ENCODE data around the gene RPS3. TPM values are rescaled to one million over a fixed set of nuclear protein-coding genes. Genes with fewer than 3 reads are reported as not detected.
A peak's percentile ranks its signal among the peaks of the same experiment; 100 is the strongest.
"Not testable (repeated sequence)": the region's sequence is repeated elsewhere in the genome, so short reads cannot be mapped to it uniquely, and the experiment has no call there.

The RPS3 gene
- polyA plus RNA-seq, 1 of the 3 experiments (the other 2 are of a cell fraction): 4,540 TPM

DNA sequence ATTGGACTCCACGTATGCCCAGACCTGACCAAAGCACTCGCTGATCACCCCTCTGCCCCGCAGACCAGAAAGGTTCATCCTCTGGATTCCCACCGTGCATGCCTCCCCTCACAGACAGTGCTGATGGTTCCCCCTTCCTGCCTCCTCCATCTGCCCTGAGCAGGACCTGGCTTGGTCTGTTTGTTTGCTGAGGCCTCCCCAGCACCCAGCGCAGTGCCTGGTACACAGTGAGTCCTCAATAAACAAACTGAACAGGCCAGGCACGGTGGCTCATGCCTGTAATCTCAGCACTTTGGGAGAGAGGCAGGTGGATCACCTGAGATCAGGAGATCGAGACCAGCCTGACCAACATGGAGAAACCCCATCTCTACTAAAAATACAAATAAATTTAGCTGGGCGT is 23.7 kb upstream of the RPS3 start:
- no peaks in the 10 kb centered on the region for H3K9me3 ChIP-seq
- H3K27ac ChIP-seq (ENCODE audit: low read depth in 2 of 2, low read length in 1 of 2): no peak overlapping the region
- TF ChIP-seq EZH2phosphoT487 (IDR thresholded peaks at IDR 0.05; ENCODE audit: borderline replicate concordance, low read depth) (no peak), SMC3 (IDR thresholded peaks at IDR 0.05; ENCODE audit: low read depth, low read length) (no peak)
- TF ChIP-seq, protein P1, sequence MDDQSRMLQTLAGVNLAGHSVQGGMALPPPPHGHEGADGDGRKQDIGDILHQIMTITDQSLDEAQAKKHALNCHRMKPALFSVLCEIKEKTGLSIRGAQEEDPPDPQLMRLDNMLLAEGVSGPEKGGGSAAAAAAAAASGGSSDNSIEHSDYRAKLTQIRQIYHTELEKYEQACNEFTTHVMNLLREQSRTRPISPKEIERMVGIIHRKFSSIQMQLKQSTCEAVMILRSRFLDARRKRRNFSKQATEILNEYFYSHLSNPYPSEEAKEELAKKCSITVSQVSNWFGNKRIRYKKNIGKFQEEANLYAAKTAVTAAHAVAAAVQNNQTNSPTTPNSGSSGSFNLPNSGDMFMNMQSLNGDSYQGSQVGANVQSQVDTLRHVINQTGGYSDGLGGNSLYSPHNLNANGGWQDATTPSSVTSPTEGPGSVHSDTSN (IDR thresholded peaks at IDR 0.05): no peak
- no peak overlapping the region for H3K4me2 ChIP-seq
- H3K9ac ChIP-seq: no peak overlapping the region
- H3K4me1 ChIP-seq (ENCODE audit: control insufficient read depth in 1 of 2, insufficient read depth in 2 of 2, low read depth in 1 of 2, low read length in 1 of 2): no peaks in the 10 kb centered on the region
- H2AFZ ChIP-seq (ENCODE audit: low read depth): no peak overlapping the region
- no peak for DNase-seq
- no peaks in the 10 kb centered on the region for H3K79me2 ChIP-seq (ENCODE audit: insufficient read depth)
- H3K4me3 ChIP-seq (ENCODE audit: low read depth in 2 of 2, low read length in 1 of 2): no peak overlapping the region
- H3F3A ChIP-seq (replicated peaks; ENCODE audit: insufficient read depth): no peaks in the 10 kb centered on the region
- H3K27me3 ChIP-seq (ENCODE audit: insufficient read depth): no peaks in the 10 kb centered on the region
- no peaks in the 10 kb centered on the region for H3K9me2 ChIP-seq
- H3K36me3 ChIP-seq (replicated peaks in 1 of 2; ENCODE audit: control insufficient read depth in 1 of 2, insufficient read depth in 2 of 2, low read length in 1 of 2): no peaks in the 10 kb centered on the region
- H4K20me1 ChIP-seq (ENCODE audit: insufficient read depth): no peaks in the 10 kb centered on the region
- POLR2A ChIA-PET: no interaction called here
- WGBS (ENCODE audit: low lambda C conversion rate): 78% methylated on average over 8 of the region's 8 CpGs
- CTCF ChIA-PET: interaction anchor here (1.0 to 24.8 kb wide), 4 partner anchors 7 to 94 kb away, joined by 3 to 701 read pairs (median 24); no protein-coding TSS in a partner anchor

DNA sequence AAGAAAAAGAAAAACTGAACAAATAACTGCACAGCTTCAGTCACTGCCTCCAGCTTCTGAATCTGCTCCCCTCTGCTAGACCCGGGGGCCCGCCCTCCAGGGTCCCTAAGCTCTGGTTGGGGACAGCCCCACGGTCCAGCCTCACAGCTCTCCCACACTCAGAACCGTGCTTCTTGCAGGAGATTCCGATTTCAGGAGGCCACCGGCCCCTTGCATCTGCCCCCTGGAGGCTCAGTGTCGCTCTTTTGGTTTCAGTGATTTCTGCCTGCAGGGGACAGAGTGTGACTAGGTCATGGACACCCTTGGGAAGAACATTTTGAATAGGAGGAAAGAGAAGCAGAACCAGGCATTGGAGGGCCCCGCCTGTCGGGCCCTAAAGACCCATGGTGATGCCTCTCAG is 23.1 kb upstream of the RPS3 start:
- 77% methylated on average over 8 of the region's 9 CpGs for WGBS (ENCODE audit: low lambda C conversion rate)
- ChIA-PET POLR2A (no interaction called here), CTCF (interaction anchor here (1.0 to 24.8 kb wide), 3 partner anchors 7 to 95 kb away, joined by 3 to 701 read pairs (median 44); no protein-coding TSS in a partner anchor)

DNA sequence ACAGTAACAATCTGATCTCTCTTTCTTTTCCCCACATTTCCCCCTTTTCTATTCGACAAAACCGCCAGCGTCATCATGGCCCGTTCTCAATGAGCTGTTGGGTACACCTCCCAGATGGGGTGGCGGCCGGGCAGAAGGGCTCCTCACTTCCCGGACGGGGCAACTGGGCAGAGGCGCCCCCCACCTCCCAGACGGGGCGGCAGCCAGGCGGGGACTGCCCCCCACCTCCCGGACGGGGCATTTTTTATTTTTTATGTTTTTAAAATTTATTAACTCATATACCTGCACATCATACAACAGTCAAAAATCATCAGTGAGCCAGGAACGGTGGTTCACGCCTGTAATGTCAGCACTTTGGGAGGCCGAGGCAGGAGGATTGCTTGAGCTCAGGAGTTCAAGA is 20.5 kb upstream of the RPS3 start:
- POLR2A ChIA-PET; H3K36me3 ChIP-seq (replicated peaks in 1 of 2; ENCODE audit: control insufficient read depth in 1 of 2, insufficient read depth in 2 of 2, low read length in 1 of 2); DNase-seq; H3K9me3 ChIP-seq; H3K9me2 ChIP-seq; H3K79me2 ChIP-seq (ENCODE audit: insufficient read depth); H3K4me3 ChIP-seq (ENCODE audit: low read depth in 2 of 2, low read length in 1 of 2); H2AFZ ChIP-seq (ENCODE audit: low read depth); H4K20me1 ChIP-seq (ENCODE audit: insufficient read depth); H3K4me2 ChIP-seq; H3K4me1 ChIP-seq (ENCODE audit: control insufficient read depth in 1 of 2, insufficient read depth in 2 of 2, low read depth in 1 of 2, low read length in 1 of 2); H3K27me3 ChIP-seq (ENCODE audit: insufficient read depth); H3F3A ChIP-seq (replicated peaks; ENCODE audit: insufficient read depth); H3K9ac ChIP-seq; H3K27ac ChIP-seq (ENCODE audit: low read depth in 2 of 2, low read length in 1 of 2): not testable (repeated sequence)
- 88% methylated on average over 17 of the region's 17 CpGs for WGBS (ENCODE audit: low lambda C conversion rate)
- CTCF ChIA-PET: interaction anchor here (1.5 to 24.8 kb wide), 2 partner anchors 9 to 97 kb away, joined by 6 to 701 read pairs; no protein-coding TSS in a partner anchor

More for the DNA sequence above, 23.1 kb upstream of the RPS3 start:
- Histone ChIP-seq H3K9me2 (no peaks in the 10 kb centered on the region), H2AFZ (ENCODE audit: low read depth) (no peak overlapping the region), H3K4me3 (ENCODE audit: low read depth in 2 of 2, low read length in 1 of 2) (no peak overlapping the region), H3F3A (replicated peaks; ENCODE audit: insufficient read depth) (no peaks in the 10 kb centered on the region), H3K27me3 (ENCODE audit: insufficient read depth) (no peaks in the 10 kb centered on the region), H4K20me1 (ENCODE audit: insufficient read depth) (no peaks in the 10 kb centered on the region), H3K4me1 (ENCODE audit: control insufficient read depth in 1 of 2, insufficient read depth in 2 of 2, low read depth in 1 of 2, low read length in 1 of 2) (no peaks in the 10 kb centered on the region), H3K79me2 (ENCODE audit: insufficient read depth) (no peaks in the 10 kb centered on the region), H3K9me3 (no peaks in the 10 kb centered on the region), H3K9ac (no peak overlapping the region), H3K27ac (ENCODE audit: low read depth in 2 of 2, low read length in 1 of 2) (no peak overlapping the region), H3K4me2 (no peak overlapping the region), H3K36me3 (replicated peaks in 1 of 2; ENCODE audit: control insufficient read depth in 1 of 2, insufficient read depth in 2 of 2, low read length in 1 of 2) (no peaks in the 10 kb centered on the region)
- no peak for DNase-seq
- TF ChIP-seq, protein P2, sequence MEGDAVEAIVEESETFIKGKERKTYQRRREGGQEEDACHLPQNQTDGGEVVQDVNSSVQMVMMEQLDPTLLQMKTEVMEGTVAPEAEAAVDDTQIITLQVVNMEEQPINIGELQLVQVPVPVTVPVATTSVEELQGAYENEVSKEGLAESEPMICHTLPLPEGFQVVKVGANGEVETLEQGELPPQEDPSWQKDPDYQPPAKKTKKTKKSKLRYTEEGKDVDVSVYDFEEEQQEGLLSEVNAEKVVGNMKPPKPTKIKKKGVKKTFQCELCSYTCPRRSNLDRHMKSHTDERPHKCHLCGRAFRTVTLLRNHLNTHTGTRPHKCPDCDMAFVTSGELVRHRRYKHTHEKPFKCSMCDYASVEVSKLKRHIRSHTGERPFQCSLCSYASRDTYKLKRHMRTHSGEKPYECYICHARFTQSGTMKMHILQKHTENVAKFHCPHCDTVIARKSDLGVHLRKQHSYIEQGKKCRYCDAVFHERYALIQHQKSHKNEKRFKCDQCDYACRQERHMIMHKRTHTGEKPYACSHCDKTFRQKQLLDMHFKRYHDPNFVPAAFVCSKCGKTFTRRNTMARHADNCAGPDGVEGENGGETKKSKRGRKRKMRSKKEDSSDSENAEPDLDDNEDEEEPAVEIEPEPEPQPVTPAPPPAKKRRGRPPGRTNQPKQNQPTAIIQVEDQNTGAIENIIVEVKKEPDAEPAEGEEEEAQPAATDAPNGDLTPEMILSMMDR (IDR thresholded peaks at IDR 0.05): peak; percentile 29; the same call in 1 of the 2 replicates
- TF ChIP-seq, protein P3, sequence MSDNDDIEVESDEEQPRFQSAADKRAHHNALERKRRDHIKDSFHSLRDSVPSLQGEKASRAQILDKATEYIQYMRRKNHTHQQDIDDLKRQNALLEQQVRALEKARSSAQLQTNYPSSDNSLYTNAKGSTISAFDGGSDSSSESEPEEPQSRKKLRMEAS (IDR thresholded peaks at IDR 0.05; ENCODE audit: low read depth): no peak
